LNCAP (cell line): ENCODE data around the gene COL23A1.

Experiments used
- TF ChIP-seq, protein P1 (sequence below): fragments of 450-650 bp; IDR thresholded peaks from 2 replicates; pipeline ENCODE4 v1.5.1; 2017; ENCODE audit warnings: mild to moderate bottlenecking

Gene COL23A1

GRCh38 chr5:178505639-178506407 is 84.4 kb downstream of the COL23A1 start:
- TF ChIP-seq, protein P1, sequence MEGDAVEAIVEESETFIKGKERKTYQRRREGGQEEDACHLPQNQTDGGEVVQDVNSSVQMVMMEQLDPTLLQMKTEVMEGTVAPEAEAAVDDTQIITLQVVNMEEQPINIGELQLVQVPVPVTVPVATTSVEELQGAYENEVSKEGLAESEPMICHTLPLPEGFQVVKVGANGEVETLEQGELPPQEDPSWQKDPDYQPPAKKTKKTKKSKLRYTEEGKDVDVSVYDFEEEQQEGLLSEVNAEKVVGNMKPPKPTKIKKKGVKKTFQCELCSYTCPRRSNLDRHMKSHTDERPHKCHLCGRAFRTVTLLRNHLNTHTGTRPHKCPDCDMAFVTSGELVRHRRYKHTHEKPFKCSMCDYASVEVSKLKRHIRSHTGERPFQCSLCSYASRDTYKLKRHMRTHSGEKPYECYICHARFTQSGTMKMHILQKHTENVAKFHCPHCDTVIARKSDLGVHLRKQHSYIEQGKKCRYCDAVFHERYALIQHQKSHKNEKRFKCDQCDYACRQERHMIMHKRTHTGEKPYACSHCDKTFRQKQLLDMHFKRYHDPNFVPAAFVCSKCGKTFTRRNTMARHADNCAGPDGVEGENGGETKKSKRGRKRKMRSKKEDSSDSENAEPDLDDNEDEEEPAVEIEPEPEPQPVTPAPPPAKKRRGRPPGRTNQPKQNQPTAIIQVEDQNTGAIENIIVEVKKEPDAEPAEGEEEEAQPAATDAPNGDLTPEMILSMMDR = no peak

DNA sequence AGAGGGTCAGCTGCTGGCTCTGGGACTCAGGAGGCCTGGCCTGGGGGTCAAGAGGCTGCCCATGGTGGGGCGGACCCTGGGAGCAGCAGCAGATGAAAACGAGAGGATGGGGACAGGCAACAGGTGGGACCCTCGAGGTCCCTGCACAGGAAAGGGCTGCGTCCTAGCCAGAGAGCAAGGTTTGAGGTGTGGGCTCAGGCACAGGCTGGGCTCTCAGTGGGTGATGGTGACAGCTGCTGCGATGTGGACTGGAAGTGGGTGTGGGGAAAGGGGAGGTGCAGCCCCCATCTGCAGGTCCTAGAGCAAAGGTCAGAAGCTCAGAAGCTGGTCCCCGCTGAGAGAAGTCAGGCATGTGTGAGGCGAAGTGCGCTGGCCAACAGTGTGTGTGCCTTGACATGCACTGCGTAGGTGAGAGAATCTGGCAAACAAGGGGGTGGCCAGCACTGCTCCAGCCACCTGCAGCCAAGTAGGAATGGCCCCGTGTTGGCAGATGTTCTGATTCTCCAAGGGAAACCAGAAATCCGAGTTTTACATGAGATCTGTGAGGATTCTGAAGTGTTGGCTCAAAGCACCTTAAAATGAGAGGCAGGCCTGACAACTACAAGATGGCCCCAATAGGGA is 85.7 kb downstream of the COL23A1 start:
- TF ChIP-seq, protein P1 = no peak

DNA sequence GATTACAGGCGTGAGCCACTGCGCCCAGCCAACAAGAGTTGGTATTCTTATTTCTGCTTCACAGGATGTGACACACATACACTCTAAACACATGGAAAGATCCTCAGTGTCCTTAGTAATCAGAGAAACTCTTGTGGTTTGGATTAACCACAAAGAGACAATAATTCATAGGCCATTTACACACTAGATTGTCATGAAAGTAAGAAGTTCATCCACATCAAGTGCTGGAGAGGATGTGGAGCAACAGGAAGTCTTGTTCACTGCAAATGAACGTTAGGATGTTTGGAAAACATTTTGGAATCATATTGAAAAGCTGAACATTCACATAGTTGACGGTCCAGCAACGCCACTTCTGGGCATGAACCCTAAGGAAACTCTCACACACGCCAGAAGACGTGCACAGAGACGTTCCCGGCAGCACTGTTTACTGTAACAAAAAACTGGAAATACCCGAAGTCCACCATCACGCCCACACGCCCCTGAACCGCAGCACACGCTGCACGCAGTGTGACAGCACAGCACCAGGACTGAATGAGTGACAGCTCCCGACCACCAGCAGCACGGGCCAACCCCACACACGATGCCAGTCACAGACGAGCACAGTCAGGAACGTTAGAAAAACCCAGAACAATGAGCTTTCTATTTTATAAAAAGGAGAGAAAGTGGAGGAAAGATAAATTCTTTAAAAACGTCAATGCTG is 87.6 kb downstream of the COL23A1 start:
- TF ChIP-seq, protein P1 = no peak

GRCh38 chr5:178499352-178499751 is 90.8 kb downstream of the COL23A1 start:
- TF ChIP-seq, protein P1 = no peak

- TF ChIP-seq, protein P1 = no peak
Observed at GRCh38 chr5:178496642-178497041, 93.6 kb downstream of the COL23A1 start.

- TF ChIP-seq, protein P1 = no peak
Observed at GRCh38 chr5:178496214-178496613, 94.0 kb downstream of the COL23A1 start.

GRCh38 chr5:178495706-178496105 is 94.5 kb downstream of the COL23A1 start:
- TF ChIP-seq, protein P1 = no peak
